OCI-LY7 (cell line): ENCODE results near the gene CPPED1.

Experiments
- EZH2phosphoT487 ChIP-seq: fragments of 200-600 bp; sonication (generic); IDR thresholded peaks from 2 replicates; pipeline ENCODE4 v1.6.1; 2018; ENCODE audit warnings: low read depth, borderline replicate concordance, mild to moderate bottlenecking, mixed run types, antibody characterized with exemption, low read length, moderate library complexity, mixed read lengths
- TF ChIP-seq, protein P1 (sequence below): fragments of 200-600 bp; sonication (generic); conservative IDR thresholded peaks from 2 replicates; pipeline ENCODE4 v1.5.1; 2014; ENCODE audit warnings: mild to moderate bottlenecking, antibody characterized with exemption, low read length, moderate library complexity, mixed read lengths

- TF ChIP-seq, protein P1, sequence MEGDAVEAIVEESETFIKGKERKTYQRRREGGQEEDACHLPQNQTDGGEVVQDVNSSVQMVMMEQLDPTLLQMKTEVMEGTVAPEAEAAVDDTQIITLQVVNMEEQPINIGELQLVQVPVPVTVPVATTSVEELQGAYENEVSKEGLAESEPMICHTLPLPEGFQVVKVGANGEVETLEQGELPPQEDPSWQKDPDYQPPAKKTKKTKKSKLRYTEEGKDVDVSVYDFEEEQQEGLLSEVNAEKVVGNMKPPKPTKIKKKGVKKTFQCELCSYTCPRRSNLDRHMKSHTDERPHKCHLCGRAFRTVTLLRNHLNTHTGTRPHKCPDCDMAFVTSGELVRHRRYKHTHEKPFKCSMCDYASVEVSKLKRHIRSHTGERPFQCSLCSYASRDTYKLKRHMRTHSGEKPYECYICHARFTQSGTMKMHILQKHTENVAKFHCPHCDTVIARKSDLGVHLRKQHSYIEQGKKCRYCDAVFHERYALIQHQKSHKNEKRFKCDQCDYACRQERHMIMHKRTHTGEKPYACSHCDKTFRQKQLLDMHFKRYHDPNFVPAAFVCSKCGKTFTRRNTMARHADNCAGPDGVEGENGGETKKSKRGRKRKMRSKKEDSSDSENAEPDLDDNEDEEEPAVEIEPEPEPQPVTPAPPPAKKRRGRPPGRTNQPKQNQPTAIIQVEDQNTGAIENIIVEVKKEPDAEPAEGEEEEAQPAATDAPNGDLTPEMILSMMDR: no peak
- no peak for TF ChIP-seq EZH2phosphoT487
These were observed 21.9 kb downstream of the CPPED1 start for GRCh38 chr16:12781777-12782176.
